ENCODE data around the gene WFDC6.
"Not testable (repeated sequence)": the region's sequence is repeated elsewhere in the genome, so short reads cannot be mapped to it uniquely, and the experiment has no call there.

- not testable (repeated sequence) for TF ChIP-seq CTCF (IDR thresholded peaks at IDR 0.05); POLR2AphosphoS5 (IDR thresholded peaks at IDR 0.05; ENCODE audit: low read depth, low read length); REST (IDR thresholded peaks at IDR 0.05; ENCODE audit: insufficient read depth in 1 of 2, low read depth in 2 of 2, low read length in 1 of 2)
Measured at GRCh38 chr20:45584294-45584693, 45.0 kb upstream of the WFDC6 start.

Measured in Panc1 (cell line).